ENCODE results near the gene HOMER2. TPM values are rescaled to one million over a fixed set of nuclear protein-coding genes. Genes with fewer than 3 reads are reported as not detected.
A peak's percentile ranks its signal among the peaks of the same experiment; 100 is the strongest.

The HOMER2 gene
- total RNA-seq, 1 donor from 2014 or later, result 18.7 TPM

- TF ChIP-seq CTCF (conservative IDR thresholded peaks at IDR 0.05), result peak; percentile 41
- H3K27me3 Mint-ChIP-seq (ENCODE audit: low read depth), result no peaks in the 10 kb centered on the region
- no peak overlapping the region for H3K27ac Mint-ChIP-seq (ENCODE audit: unreplicated experiment)
- DNase-seq (ENCODE audit: low read depth, low spot score), result no peak
- peaks cover 21% of the 10 kb centered on the region for H3K36me3 Mint-ChIP-seq (ENCODE audit: low read depth)
- no peak overlapping the region for H3K4me3 Mint-ChIP-seq
- no peaks in the 10 kb centered on the region for H3K9me3 Mint-ChIP-seq
- no peaks in the 10 kb centered on the region for H3K4me1 Mint-ChIP-seq
Measured at GRCh38 chr15:82832601-82833361, 119.7 kb downstream of the HOMER2 start.

- H3K36me3 Mint-ChIP-seq (ENCODE audit: low read depth), result peaks cover 19% of the 10 kb centered on the region
- no peaks in the 10 kb centered on the region for H3K27me3 Mint-ChIP-seq (ENCODE audit: low read depth)
- TF ChIP-seq CTCF (conservative IDR thresholded peaks at IDR 0.05), result no peak
- H3K4me1 Mint-ChIP-seq, result no peaks in the 10 kb centered on the region
- no peak overlapping the region for H3K4me3 Mint-ChIP-seq
- H3K27ac Mint-ChIP-seq (ENCODE audit: unreplicated experiment), result no peak overlapping the region
- no peak for DNase-seq (ENCODE audit: low read depth, low spot score)
- H3K9me3 Mint-ChIP-seq, result no peaks in the 10 kb centered on the region
Measured at GRCh38 chr15:82831894-82832600, 120.5 kb downstream of the HOMER2 start.

GRCh38 chr15:82830427-82831173 lies 121.9 kb downstream of the HOMER2 start:
- DNase-seq (ENCODE audit: low read depth, low spot score), result no peak
- no peak overlapping the region for H3K4me3 Mint-ChIP-seq
- H3K27ac Mint-ChIP-seq (ENCODE audit: unreplicated experiment), result no peak overlapping the region
- H3K9me3 Mint-ChIP-seq, result no peaks in the 10 kb centered on the region
- no peaks in the 10 kb centered on the region for H3K27me3 Mint-ChIP-seq (ENCODE audit: low read depth)
- no peaks in the 10 kb centered on the region for H3K4me1 Mint-ChIP-seq
- H3K36me3 Mint-ChIP-seq (ENCODE audit: low read depth), result peaks cover 22% of the 10 kb centered on the region
- TF ChIP-seq CTCF (conservative IDR thresholded peaks at IDR 0.05), result no peak

GRCh38 chr15:82829234-82829633 lies 123.3 kb downstream of the HOMER2 start:
- Mint-ChIP-seq H3K27ac (ENCODE audit: unreplicated experiment) (no peak overlapping the region), H3K4me3 (no peak overlapping the region), H3K36me3 (ENCODE audit: low read depth) (peaks cover 22% of the 10 kb centered on the region), H3K9me3 (no peaks in the 10 kb centered on the region), H3K4me1 (no peaks in the 10 kb centered on the region), H3K27me3 (ENCODE audit: low read depth) (no peaks in the 10 kb centered on the region)
- DNase-seq (ENCODE audit: low read depth, low spot score), result no peak
- no peak for TF ChIP-seq CTCF (conservative IDR thresholded peaks at IDR 0.05)

- TF ChIP-seq CTCF (conservative IDR thresholded peaks at IDR 0.05), result no peak
- DNase-seq (ENCODE audit: low read depth, low spot score), result no peak
- H3K4me1 Mint-ChIP-seq, result no peaks in the 10 kb centered on the region
- no peaks in the 10 kb centered on the region for H3K27me3 Mint-ChIP-seq (ENCODE audit: low read depth)
- H3K4me3 Mint-ChIP-seq, result no peak overlapping the region
- no peak overlapping the region for H3K27ac Mint-ChIP-seq (ENCODE audit: unreplicated experiment)
- H3K9me3 Mint-ChIP-seq, result no peaks in the 10 kb centered on the region
- H3K36me3 Mint-ChIP-seq (ENCODE audit: low read depth), result peaks cover 15% of the 10 kb centered on the region
Measured at GRCh38 chr15:82828075-82828474, 124.4 kb downstream of the HOMER2 start.
